Activated CD4-positive, alpha-beta memory T cell treated with anti-CD3 and anti-CD28 coated beads for 36 hours (primary cell): ENCODE data around the gene CCDC146. TPM values are rescaled to one million over a fixed set of nuclear protein-coding genes. Genes with fewer than 3 reads are reported as not detected.

Experiments used
- total RNA-seq, 2 experiments: library from RNA; stranded (reverse); gene quantifications; one replicate each; pipeline ENCODE4 v1.2.3, GENCODE V29; 2021

CCDC146 gene
- total RNA-seq, 2 experiments from 2014 or later, result 1.0 to 1.8 TPM

Other genes with a start within 250 kb of the CCDC146 start
- not detected for gene SPDYE17, start 90.3 kb upstream of the CCDC146 start, total RNA-seq
- not detected for gene SPDYE18, start 60.1 kb upstream of the CCDC146 start, total RNA-seq
- under 1 TPM; 0.55 to 0.65 TPM for gene FGL2, start 77.2 kb downstream of the CCDC146 start, total RNA-seq